ENCODE data around the gene CMC1. TPM values are rescaled to one million over a fixed set of nuclear protein-coding genes. Genes with fewer than 3 reads are reported as not detected.

The CMC1 gene
- total and polyA plus RNA-seq, 3 donors from 2014 or later = 7.8 to 29.9 (median 11.7) TPM

DNA sequence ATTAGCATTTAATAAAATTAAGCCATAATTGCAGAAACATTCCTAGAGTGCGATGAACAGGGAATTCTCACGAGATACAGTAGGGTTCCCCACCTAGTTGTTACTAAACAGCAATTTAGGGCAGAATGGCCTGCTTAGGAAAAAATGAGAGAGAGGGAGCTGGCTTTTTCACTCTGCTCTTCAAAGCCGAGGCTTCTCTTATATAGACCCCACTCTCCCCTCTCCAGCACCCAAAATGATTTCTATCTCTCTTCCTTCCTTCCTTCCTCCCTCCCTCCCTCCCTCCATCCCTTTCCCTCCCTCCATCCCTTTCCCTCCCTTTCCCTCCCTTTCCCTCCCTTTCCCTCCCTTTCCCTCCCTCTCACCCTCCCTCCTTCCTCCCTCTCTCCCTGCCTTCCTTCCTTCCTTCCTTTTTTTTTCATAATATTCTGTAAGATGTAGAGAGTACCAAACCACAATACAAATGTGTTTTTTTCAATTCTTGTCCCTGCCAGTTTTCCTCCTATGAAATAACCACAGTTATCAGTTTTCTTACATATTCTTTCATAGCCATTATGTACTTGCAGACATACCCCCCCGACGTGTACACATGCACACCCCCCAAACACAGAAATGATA is 59.0 kb downstream of the CMC1 start:
- Histone ChIP-seq H3K4me1 (no peaks in the 10 kb centered on the region), H3K9me3 (no peaks in the 10 kb centered on the region), H3K27ac (no peak overlapping the region), H3K27me3 (no peaks in the 10 kb centered on the region), H3K4me3 (no peak overlapping the region), H3K36me3 (ENCODE audit: low read depth, missing control alignments) (no peaks in the 10 kb centered on the region)
- WGBS, 2 donors = 81 to 83% methylated on average over 5 of the region's 5 CpGs
- intact Hi-C loops (cut with DNase I; ENCODE audit: low total_unique reads) = no loop called here
- TF ChIP-seq, protein P1, sequence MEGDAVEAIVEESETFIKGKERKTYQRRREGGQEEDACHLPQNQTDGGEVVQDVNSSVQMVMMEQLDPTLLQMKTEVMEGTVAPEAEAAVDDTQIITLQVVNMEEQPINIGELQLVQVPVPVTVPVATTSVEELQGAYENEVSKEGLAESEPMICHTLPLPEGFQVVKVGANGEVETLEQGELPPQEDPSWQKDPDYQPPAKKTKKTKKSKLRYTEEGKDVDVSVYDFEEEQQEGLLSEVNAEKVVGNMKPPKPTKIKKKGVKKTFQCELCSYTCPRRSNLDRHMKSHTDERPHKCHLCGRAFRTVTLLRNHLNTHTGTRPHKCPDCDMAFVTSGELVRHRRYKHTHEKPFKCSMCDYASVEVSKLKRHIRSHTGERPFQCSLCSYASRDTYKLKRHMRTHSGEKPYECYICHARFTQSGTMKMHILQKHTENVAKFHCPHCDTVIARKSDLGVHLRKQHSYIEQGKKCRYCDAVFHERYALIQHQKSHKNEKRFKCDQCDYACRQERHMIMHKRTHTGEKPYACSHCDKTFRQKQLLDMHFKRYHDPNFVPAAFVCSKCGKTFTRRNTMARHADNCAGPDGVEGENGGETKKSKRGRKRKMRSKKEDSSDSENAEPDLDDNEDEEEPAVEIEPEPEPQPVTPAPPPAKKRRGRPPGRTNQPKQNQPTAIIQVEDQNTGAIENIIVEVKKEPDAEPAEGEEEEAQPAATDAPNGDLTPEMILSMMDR (IDR thresholded peaks at IDR 0.05) = no peak
- TF ChIP-seq POLR2A (IDR thresholded peaks at IDR 0.05) = no peak
- DNase-seq = no peak

DNA sequence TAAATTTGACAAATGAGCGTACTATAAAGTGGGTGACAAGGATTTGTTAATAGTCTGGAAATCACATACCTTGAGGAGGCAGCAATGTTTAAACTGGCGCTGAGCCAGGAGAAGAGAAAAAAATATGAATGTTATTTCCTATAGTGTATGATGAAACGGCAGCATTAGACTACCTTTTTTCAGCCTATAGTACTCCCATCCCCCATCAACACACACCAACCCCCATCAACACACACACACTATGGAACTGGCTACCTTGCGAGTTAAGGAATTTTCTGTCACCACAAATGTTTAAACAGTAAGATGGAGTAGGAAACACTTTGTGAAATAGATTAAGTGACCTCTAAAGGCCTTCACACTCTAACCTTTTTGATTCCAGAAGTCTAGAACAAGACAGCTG is 60.3 kb downstream of the CMC1 start:
- Histone ChIP-seq H3K36me3 (ENCODE audit: low read depth, missing control alignments) (no peaks in the 10 kb centered on the region), H3K27ac (no peak overlapping the region), H3K4me3 (no peak overlapping the region), H3K27me3 (no peaks in the 10 kb centered on the region), H3K4me1 (no peaks in the 10 kb centered on the region), H3K9me3 (no peaks in the 10 kb centered on the region)
- intact Hi-C loops (cut with DNase I; ENCODE audit: low total_unique reads) = no loop called here
- TF ChIP-seq POLR2A (IDR thresholded peaks at IDR 0.05) = no peak
- TF ChIP-seq, protein P1 (IDR thresholded peaks at IDR 0.05) = no peak
- no peak for DNase-seq
- WGBS, 2 donors = 86 to 94% methylated on average over 4 of the region's 4 CpGs

DNA sequence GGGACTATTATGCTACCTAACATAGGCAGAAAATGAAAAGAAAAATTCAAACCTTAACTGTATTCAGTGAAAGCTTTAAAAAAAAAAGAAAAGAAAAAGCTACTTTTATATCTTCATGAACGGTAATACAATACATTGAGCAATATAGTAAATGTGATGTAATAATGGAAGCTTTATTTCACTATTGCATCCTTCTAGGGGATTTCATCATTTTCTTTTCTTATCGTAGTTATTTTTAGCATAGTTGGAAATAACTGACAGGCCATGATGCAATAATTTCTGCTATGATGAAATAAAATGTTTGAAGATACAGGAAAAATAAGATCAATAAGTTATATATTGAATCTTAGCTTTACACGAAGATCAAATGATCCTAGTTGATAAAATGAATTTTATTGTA is 66.8 kb downstream of the CMC1 start:
- Histone ChIP-seq H3K27me3 (no peaks in the 10 kb centered on the region), H3K27ac (no peak overlapping the region), H3K9me3 (no peaks in the 10 kb centered on the region), H3K4me3 (no peak overlapping the region), H3K36me3 (ENCODE audit: low read depth, missing control alignments) (no peaks in the 10 kb centered on the region), H3K4me1 (no peaks in the 10 kb centered on the region)
- intact Hi-C loops (cut with DNase I; ENCODE audit: low total_unique reads) = no loop called here
- 86 to 90% methylated on average over 3 of the region's 3 CpGs for WGBS, 2 donors
- no peak for TF ChIP-seq POLR2A (IDR thresholded peaks at IDR 0.05)
- TF ChIP-seq, protein P1 (IDR thresholded peaks at IDR 0.05) = no peak
- no peak for DNase-seq

DNA sequence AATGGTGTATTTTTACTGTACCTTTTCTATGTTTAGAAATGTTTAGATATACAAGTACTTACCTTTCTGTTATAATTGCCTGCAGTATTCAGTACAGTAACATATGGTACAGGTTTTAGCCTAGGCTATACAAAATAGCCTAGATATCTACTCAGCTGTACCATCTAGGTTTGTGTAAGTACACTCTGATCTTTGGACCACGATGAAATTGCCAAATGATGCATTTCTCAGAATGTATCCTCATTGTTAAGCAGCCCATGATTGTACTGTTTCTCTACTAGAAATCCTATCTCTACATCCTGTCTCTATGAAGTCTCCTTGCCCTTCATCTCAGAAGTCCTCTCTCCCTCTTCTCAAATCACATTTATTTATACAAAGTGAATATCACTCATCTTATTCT is 74.3 kb downstream of the CMC1 start:
- Histone ChIP-seq H3K27me3 (no peaks in the 10 kb centered on the region), H3K36me3 (ENCODE audit: low read depth, missing control alignments) (no peaks in the 10 kb centered on the region), H3K4me1 (no peaks in the 10 kb centered on the region), H3K27ac (no peak overlapping the region), H3K4me3 (no peak overlapping the region), H3K9me3 (no peaks in the 10 kb centered on the region)
- intact Hi-C loops (cut with DNase I; ENCODE audit: low total_unique reads) = no loop called here
- TF ChIP-seq POLR2A (IDR thresholded peaks at IDR 0.05) = no peak
- TF ChIP-seq, protein P1 (IDR thresholded peaks at IDR 0.05) = no peak
- WGBS, 2 donors = 65 to 76% methylated on average over 1 of the region's 1 CpG
- DNase-seq = no peak

DNA sequence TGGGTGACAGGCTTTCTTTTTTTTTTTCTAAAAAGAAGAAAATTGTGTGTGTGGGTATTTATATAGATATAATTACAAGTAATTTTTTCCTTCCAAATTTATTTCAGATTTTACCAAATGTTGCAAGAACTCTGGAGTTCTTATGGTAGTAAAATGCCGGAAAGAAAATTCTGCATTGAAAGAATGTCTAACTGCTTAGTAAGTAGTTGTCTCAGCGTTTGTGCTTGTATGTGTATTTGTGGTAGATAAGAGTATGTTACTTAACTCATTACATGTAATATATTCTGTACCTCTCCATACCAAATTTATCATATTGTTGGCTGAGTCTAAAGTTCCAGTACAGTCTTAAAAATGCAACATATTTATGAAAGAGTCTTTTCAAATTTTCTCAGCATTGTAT is 74.8 kb downstream of the CMC1 start:
- Histone ChIP-seq H3K27ac (no peak overlapping the region), H3K27me3 (no peaks in the 10 kb centered on the region), H3K4me3 (no peak overlapping the region), H3K4me1 (no peaks in the 10 kb centered on the region), H3K36me3 (ENCODE audit: low read depth, missing control alignments) (no peaks in the 10 kb centered on the region), H3K9me3 (no peaks in the 10 kb centered on the region)
- 83 to 84% methylated on average over 2 of the region's 2 CpGs for WGBS, 2 donors
- no peak for DNase-seq
- TF ChIP-seq POLR2A (IDR thresholded peaks at IDR 0.05) = no peak
- TF ChIP-seq, protein P1 (IDR thresholded peaks at IDR 0.05) = no peak
- intact Hi-C loops (cut with DNase I; ENCODE audit: low total_unique reads) = no loop called here

Measured in testis (tissue), 3 donors.